ENCODE measurements around the gene NOTCH3.

GRCh38 chr19:15198951-15199660, 1.7 kb downstream of the NOTCH3 start:
- TF ChIP-seq CTCF (IDR thresholded peaks at IDR 0.05) (no peak), POLR2AphosphoS5 (IDR thresholded peaks at IDR 0.05) (no peak), POLR2A (IDR thresholded peaks at IDR 0.05) (no peak)
